GM12872 (cell line): ENCODE measurements around the gene SYF2.
"Not testable (repeated sequence)": the region's sequence is repeated elsewhere in the genome, so short reads cannot be mapped to it uniquely, and the experiment has no call there.

Experiments
- TF ChIP-seq, protein P1 (sequence below): IDR thresholded peaks from 3 replicates; pipeline ENCODE4 v1.5.1; 2011; ENCODE audit warnings: low read depth, mild to moderate bottlenecking, low read length, moderate library complexity; ENCODE audit not compliant: insufficient read depth

The SYF2 gene

DNA sequence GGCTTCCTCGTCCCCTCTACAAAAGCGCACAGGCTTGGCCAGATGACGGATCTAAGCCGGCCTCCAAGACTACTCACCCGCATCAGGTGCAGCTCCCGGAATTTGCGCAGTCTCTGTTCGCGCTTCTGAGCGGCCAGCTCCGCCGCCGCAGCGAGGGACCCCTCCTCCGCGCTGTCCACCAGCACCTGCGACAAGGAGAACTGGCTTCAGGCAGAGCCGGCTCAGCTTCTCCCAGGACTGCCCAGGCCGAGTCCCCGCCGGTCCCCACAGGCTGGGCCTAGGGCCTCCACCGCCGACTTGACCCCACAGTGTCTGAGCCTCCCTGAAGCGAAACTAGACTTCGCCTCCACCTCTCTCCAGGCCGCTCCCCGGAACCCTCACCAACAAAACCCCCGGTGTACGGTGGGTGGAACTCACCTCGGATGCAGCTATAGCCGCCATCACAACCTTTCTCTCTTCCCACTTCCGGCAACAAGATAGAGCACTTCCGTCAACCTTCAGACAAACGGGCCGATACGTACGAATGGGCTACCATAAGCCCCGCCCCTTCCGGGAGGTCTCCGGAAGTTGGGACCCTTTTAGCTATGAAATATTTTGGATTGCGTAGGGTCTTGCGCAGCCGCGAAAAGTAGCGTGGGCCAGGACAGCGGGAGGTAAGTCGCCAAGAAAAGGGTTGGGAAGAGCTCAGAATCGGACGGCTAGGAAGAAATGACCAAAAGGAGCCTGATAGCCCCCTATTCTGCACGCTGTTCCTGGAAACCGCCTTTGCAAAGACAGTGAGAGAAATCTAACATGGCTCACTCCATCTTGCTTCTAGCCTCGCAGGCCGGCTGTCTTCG lies at the start of gene SYF2:
Gene SYF2 (minus strand): TSS at position 476 of the 839 bp plus-strand sequence. CDS start 35 bp downstream, at position 441.
- TF ChIP-seq, protein P1, sequence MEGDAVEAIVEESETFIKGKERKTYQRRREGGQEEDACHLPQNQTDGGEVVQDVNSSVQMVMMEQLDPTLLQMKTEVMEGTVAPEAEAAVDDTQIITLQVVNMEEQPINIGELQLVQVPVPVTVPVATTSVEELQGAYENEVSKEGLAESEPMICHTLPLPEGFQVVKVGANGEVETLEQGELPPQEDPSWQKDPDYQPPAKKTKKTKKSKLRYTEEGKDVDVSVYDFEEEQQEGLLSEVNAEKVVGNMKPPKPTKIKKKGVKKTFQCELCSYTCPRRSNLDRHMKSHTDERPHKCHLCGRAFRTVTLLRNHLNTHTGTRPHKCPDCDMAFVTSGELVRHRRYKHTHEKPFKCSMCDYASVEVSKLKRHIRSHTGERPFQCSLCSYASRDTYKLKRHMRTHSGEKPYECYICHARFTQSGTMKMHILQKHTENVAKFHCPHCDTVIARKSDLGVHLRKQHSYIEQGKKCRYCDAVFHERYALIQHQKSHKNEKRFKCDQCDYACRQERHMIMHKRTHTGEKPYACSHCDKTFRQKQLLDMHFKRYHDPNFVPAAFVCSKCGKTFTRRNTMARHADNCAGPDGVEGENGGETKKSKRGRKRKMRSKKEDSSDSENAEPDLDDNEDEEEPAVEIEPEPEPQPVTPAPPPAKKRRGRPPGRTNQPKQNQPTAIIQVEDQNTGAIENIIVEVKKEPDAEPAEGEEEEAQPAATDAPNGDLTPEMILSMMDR, result no peak

DNA sequence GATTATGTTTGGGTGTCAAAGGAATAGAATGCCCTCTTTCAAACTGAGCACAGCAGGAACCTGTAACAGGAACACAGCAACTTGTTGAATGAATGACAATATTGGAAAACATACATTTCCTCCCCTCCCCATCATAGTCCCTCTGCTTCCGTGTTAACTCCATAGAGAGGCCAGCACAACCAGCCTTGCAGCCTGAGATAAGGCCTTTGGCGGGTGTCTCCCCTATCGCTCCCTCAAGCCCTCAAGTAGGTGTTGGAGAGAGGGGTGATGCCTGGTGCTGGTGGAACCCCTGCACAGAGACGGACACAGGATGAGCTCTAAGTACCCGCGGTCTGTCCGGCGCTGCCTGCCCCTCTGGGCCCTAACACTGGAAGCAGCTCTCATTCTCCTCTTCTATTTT lies 39.9 kb upstream of the SYF2 start, which contains the start of gene RHD:
Gene RHD (plus strand): TSS at position 272 of the 400 bp plus-strand sequence. CDS start 39 bp downstream, at position 311.
- TF ChIP-seq, protein P1, result not testable (repeated sequence)

DNA sequence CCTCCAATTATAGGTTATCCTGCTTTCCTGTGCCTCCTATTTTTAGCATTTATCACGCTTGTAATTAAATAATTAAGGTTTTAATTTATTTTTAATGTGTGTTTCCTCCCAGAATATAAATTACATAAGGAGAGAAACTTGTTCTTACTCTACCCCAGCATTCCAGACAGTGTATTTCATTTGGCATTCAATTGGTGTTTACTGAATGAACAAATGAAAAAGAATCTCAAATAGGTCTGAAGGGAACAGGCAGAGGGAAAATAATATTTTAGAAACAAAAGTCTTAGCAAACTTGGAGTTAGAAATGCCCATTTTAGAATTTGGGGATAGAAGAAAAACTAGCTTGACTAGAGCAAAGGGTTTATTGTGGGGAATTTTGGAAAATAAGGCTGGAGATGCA lies 24.9 kb upstream of the SYF2 start:
- TF ChIP-seq, protein P1, result no peak

DNA sequence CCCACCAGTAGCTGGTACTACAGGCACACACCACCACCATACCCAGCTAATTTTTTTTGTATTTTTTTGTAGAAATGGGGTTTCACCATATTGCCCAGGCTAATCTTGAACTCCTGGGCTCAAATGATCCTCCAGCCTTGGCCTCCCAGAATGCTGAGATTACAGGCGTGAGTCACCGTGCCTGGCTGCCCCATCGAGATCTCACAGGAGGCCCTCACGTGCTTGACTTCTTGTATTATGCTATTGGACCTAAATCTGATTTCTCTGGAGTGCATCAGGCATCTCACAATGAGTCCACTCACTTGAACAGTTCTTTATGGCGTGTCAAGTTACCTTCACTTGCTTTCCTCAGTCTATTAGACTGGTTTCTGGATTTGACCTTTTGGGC lies 24.3 kb upstream of the SYF2 start:
- TF ChIP-seq, protein P1, result no peak

DNA sequence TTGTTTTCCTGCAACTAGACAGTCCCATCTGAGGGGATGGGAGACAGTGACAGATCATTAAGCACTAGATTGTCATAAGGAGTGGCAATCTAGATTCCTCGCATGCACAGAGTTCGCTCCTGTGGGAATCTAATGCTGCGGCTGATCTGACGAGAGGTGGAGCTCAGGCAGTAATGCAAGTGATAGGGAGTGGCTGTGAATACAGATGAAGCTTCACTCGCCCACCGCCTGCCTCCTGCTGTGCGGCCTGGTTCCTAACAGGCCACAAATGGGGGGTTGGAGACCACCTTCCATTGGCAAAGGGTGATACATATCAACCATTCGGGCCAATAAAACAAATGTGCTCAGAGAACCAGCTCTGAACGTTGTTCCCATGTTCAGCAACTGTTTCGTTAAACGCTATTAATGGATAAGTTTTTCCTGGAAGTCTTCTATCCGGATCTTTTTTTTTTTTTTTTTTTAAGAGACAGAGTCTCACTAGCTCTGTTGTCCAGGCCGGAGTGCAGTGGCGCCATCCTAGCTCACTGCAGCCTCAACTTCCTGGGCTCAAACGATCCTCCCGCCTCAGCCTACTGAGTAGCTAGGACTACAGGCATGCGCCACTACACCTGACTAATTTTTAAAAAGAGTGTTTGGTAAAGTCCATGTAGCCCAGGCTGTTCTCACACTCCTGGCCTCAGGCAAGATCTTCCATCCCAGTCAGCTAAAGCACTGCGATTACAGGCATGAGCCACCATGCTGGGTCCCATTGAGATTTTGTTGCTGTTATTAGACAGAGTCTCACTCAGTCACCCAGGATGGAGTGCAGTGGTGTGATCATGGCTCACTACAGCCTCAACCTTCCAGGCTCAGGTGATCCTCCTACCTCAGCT lies 23.6 kb upstream of the SYF2 start:
- TF ChIP-seq, protein P1, result no peak

DNA sequence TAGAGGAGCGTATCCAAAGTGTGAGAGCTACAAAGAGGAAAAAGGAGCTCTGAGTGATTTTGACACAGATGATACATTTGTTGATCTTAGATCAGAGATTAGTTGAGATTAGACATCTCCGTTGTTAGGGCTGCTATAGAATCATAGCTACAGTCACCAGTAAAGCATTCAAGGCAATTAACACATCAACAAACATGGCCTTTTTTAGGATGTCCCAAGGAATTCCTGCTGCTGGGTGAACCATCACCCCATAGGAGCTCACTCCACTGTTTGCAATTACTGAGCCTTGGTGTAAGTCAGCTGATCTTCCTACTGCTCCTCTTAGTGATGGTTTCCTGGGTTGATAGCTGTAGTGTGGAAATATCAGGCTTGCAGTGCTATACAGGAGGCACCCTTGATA lies 21.6 kb upstream of the SYF2 start:
- TF ChIP-seq, protein P1, result no peak
